Cardiac fibroblast (primary cell): ENCODE results near the gene BRICD5.

Experiments
- DNase-seq, 2 donors: peaks; one replicate each; pipeline versions ENCODE4 v3.0.0 to v3.0.0-alpha.2; 2010; ENCODE audit warnings: low read depth in 2 of 2
- H3K4me3 ChIP-seq, 2 donors: replicated peaks in 1 of 2; 1 replicate in 1 of 2; 2 replicates in 1 of 2; pipeline ENCODE4 v1.5.1; 2011; ENCODE audit warnings: low read depth in 2 of 2, low read length in 2 of 2, mild to moderate bottlenecking in 2 of 2, moderate library complexity in 1 of 2
- TF ChIP-seq, protein P1 (sequence below): IDR thresholded peaks from one replicate; pipeline ENCODE4 v1.5.1; 2011; ENCODE audit warnings: low read depth, mild to moderate bottlenecking, low read length, inconsistent platforms

Gene BRICD5

DNA sequence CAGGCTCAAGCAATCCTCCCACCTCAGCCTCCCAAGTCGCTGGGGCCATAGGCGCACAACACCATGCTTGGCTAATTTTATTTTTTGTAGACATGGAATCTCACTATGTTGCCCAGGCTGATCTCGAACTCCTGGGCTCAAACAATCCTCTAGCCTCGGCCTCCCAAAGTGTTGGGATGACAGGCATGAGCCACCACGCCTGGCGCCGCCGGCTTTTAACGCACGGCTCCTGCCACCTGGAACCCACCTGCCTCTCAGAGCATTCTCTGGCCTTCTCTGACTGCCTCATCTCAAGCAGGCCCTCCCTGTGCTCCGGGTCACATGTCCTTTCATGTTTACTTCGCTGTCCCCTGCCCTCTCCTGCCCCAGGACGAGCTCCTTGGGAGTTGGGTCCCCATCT, 24.6 kb downstream of the BRICD5 start:
- TF ChIP-seq, protein P1, sequence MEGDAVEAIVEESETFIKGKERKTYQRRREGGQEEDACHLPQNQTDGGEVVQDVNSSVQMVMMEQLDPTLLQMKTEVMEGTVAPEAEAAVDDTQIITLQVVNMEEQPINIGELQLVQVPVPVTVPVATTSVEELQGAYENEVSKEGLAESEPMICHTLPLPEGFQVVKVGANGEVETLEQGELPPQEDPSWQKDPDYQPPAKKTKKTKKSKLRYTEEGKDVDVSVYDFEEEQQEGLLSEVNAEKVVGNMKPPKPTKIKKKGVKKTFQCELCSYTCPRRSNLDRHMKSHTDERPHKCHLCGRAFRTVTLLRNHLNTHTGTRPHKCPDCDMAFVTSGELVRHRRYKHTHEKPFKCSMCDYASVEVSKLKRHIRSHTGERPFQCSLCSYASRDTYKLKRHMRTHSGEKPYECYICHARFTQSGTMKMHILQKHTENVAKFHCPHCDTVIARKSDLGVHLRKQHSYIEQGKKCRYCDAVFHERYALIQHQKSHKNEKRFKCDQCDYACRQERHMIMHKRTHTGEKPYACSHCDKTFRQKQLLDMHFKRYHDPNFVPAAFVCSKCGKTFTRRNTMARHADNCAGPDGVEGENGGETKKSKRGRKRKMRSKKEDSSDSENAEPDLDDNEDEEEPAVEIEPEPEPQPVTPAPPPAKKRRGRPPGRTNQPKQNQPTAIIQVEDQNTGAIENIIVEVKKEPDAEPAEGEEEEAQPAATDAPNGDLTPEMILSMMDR, result no peak
- no peak for DNase-seq
- H3K4me3 ChIP-seq, result no peak overlapping the region

GRCh38 chr16:2184962-2185361, 25.7 kb downstream of the BRICD5 start:
- no peak overlapping the region for H3K4me3 ChIP-seq
- TF ChIP-seq, protein P1, result no peak
- no peak for DNase-seq

DNA sequence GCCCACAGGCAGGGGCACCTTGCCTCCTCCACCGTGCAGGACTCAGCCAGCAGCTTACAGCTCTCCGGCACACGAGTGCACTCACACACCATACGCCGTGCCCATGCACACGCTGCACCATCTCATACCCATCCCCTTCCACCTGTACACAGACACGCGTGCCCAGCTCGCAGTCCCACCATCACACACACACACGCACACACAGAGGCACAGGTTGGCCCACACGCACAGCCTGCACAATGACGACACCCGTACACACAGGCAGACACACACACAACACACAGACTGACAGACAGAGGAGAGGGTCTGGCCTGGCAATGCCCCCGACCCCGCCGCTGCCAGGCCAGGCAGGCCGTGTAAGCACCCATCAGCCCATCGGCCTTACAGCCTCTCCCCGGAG, 26.3 kb downstream of the BRICD5 start:
- H3K4me3 ChIP-seq, result no peak overlapping the region
- no peak for DNase-seq
- TF ChIP-seq, protein P1, result no peak

- H3K4me3 ChIP-seq, result no peak overlapping the region
- TF ChIP-seq, protein P1, result no peak
- no peak for DNase-seq
These were observed 27.0 kb downstream of the BRICD5 start for GRCh38 chr16:2183671-2184070.

DNA sequence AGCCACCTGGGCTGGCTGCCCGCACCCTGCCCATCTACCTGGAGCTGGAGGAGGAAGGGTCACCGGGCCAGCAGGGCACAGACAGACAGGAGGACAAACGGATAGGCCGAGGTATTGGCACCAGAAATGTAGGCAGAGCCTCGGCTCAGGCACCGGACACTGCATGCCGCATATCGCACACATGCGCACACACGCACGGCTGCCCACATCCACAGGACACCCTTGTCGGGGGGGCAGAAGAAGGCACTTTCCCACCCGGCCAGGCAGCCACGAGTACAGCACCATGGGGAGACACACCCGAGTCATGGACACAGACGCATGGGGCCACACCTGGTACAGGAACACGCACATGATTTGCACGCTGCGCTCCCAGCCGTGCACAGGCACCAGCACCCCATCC, 28.7 kb downstream of the BRICD5 start:
- H3K4me3 ChIP-seq, result no peak overlapping the region
- TF ChIP-seq, protein P1, result no peak
- no peak for DNase-seq

DNA sequence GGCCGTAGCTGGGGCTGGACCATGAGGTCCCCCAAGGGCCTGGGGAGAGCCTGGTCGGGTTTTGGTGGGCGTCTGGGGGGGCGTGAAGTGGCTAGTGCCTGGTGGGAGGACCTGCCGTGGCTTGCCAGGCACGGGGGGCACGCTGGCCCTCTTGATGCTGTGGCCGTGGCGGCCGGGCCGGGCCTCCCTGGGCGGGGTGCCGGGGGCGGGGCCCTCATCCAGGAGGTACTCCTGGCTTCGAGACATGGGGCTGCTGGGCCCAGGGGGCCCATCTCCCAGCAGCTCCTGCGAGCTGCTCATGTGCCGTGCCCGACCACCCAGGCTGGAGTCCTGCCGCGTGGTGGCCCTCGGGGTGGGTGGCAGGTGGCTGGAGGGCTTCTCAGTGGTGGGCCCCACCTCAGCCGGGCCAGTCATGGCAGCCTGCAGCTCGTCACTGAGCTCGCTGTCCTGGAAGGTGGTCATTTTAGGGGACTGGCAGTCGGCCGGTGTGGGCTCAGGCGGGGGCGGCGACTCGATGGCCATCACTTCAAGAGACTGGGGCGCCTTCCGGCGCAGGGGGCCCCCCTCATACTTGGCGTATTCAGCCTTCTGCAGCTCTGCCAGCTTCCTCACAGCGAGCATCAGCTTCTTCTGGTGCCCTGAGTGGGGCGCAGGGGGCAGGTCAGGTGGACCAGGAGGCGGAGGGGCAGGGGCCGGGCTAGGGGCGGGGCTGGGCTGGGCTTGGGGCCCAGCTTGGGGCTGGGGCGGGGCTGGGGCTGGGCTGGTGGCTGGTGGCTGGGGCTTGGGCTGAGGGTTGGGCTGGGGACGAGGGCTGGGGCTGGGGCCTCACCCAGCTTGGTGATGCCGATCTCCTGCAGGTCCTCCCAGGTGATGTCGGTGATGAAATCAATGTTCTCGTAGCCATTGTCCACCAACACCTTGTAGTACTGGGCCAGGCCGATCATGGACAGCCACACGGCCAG, 29.4 kb downstream of the BRICD5 start:
- DNase-seq, result no peak
- TF ChIP-seq, protein P1, result no peak
- no peak overlapping the region for H3K4me3 ChIP-seq

DNA sequence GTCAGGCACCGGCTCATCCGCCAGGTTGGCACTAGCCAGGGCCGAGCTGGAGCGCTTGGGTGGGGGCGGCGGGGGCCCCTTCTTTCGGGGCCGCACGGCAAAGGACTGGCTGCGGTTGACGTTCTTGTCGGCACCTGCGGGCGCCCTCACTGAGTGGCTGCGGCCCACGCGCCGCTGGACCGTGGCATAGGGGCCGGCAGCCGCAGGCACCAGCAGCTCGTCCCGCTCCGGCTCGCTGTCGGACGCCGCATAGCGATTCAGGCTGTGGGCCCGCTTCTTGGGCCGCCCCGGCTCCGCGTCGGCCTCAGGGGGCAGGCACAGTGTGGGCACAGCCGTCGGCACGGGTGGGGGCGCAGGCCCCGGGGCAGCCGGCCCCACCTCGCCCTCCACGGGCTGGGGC, 30.2 kb downstream of the BRICD5 start:
- no peak overlapping the region for H3K4me3 ChIP-seq
- TF ChIP-seq, protein P1, result no peak
- no peak for DNase-seq
